Measurements from ENCODE around the gene ANKRD13B. TPM values are rescaled to one million over a fixed set of nuclear protein-coding genes. Genes with fewer than 3 reads are reported as not detected.

The ANKRD13B gene
- total RNA-seq, 1 experiment from 2014 or later = 10.4 TPM

DNA sequence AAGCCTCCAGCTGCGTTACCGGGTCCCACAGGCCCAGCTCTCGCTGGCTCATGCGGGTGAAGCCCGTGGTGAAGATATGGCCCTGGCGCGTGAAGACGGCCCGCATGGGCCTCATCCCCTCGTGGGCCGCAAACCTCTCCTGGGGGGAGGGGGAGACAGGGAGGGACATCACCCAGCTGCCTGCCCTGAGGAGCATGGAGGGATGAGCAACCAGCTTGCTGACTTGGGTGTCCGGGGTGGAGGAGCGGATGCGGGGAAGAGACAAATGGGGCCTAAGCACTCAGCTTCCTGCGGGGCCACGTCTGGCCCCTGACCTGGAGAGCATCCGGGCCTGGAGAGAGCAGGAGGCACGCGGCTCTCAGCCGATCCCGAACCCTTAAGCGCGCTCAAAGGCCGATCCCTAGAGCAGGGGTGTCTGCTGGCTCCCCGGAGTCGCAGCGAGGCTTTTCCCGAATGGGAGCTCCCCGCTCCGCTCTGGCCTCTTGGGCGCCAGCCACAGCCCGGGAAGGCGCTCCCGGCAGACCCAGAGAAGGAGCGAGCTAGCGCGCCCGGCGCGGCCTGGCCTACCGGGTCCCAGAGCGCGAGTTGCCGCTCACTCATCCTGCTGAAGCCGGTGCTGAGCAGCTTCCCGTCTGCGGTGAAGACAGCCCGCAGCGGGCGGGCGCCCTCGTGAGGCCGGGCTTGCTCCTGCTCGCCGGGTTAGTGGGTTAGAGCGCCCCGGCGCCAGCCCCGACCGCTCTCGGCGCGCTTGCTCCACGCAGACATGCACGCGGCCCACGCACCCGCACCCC lies 24.7 kb downstream of the ANKRD13B start:
- CTCF ChIA-PET = interaction anchor here (0.6 to 5.2 kb wide), 37 partner anchors 8 to 887 kb away, joined by 3 to 69 read pairs (median 5); partner anchors contain the start of genes ABHD15, ANKRD13B and TP53I13
- TF ChIP-seq, protein P1, sequence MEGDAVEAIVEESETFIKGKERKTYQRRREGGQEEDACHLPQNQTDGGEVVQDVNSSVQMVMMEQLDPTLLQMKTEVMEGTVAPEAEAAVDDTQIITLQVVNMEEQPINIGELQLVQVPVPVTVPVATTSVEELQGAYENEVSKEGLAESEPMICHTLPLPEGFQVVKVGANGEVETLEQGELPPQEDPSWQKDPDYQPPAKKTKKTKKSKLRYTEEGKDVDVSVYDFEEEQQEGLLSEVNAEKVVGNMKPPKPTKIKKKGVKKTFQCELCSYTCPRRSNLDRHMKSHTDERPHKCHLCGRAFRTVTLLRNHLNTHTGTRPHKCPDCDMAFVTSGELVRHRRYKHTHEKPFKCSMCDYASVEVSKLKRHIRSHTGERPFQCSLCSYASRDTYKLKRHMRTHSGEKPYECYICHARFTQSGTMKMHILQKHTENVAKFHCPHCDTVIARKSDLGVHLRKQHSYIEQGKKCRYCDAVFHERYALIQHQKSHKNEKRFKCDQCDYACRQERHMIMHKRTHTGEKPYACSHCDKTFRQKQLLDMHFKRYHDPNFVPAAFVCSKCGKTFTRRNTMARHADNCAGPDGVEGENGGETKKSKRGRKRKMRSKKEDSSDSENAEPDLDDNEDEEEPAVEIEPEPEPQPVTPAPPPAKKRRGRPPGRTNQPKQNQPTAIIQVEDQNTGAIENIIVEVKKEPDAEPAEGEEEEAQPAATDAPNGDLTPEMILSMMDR (IDR thresholded peaks at IDR 0.05; ENCODE audit: insufficient read depth in 1 of 2, low read depth in 1 of 2, low read length in 1 of 2, severe bottlenecking in 1 of 2, unreplicated experiment in 1 of 2) = peak; percentile 75 to 93
- POLR2A ChIA-PET = interaction anchor here (1.7 kb wide), 1 partner anchor 24 kb away, joined by 6 read pairs; no protein-coding TSS in a partner anchor
- Histone ChIP-seq H3K9me3 (no peaks in the 10 kb centered on the region), H3K36me3 (ENCODE audit: control insufficient read depth, insufficient read depth, low read length) (no peaks in the 10 kb centered on the region), H3K4me3 (ENCODE audit: low read depth, low read length) (peak overlapping the region; percentile 42), H3K4me1 (peaks cover 23% of the 10 kb centered on the region), H3K27me3 (replicated peaks; ENCODE audit: control insufficient read depth, insufficient read depth, low read length) (peaks cover 8% of the 10 kb centered on the region)
- DNase-seq = peak; percentile 81 to 89
- Mint-ChIP-seq H3K4me1 (ENCODE audit: low read depth, unreplicated experiment) (peaks cover 9% of the 10 kb centered on the region), H3K9me3 (ENCODE audit: unreplicated experiment) (no peaks in the 10 kb centered on the region), H3K4me3 (ENCODE audit: unreplicated experiment) (peak overlapping the region; percentile 87), H3K27me3 (ENCODE audit: insufficient read depth, unreplicated experiment) (peaks cover 5% of the 10 kb centered on the region), H3K27ac (ENCODE audit: unreplicated experiment) (peak overlapping the region; percentile 19), H3K36me3 (ENCODE audit: insufficient read depth, unreplicated experiment) (peaks cover 6% of the 10 kb centered on the region)
- intact Hi-C loops (cut with micrococcal nuclease; ENCODE audit: unreplicated experiment) = loop anchor here (2.0 to 5.0 kb wide), 2 partner anchors 37 to 160 kb away; no protein-coding TSS in a partner anchor
- no TSS peak for BruUV-seq (replicated peaks)

DNA sequence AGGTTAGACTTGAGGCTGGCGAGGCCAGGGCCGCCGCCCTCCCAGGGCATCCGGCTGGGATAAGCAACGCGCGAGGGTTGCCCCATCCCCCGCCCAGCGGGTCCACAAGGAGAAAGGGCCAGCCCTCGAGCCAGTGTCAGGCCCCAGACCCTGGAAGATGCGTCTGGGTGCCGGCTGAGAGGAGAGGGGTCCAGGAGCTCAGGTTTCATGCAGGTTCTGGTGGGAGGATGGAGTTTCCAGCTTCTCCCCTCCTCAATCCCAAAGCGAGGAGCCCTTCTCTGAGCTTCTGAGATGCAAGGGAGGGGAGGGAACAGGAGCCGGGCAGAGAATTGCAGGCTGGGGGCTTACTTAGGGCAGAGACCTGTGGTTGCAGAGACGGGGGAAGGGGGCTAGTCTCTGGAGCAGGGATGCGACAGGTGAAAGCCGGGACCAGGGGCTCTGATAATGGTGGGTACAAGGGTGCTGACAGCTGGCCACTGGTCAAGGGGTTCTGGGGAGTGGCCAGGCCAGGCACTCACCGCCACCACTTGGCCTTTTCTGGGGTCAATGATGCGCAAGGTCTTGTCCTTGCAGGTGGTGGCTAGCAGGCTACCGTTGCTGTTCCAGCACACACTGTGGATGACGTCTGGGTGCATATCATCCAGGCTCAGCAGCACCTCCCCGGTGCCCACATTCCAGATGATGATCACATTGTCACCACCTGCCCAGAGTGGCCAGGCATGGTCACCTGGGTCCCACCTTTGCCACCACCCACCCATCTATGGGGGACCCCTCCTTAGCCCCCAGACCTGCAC lies 25.5 kb downstream of the ANKRD13B start:
- Mint-ChIP-seq H3K36me3 (ENCODE audit: insufficient read depth, unreplicated experiment) (peaks cover 6% of the 10 kb centered on the region), H3K9me3 (ENCODE audit: unreplicated experiment) (no peaks in the 10 kb centered on the region), H3K27ac (ENCODE audit: unreplicated experiment) (no peak overlapping the region), H3K4me1 (ENCODE audit: low read depth, unreplicated experiment) (peaks cover 15% of the 10 kb centered on the region), H3K27me3 (ENCODE audit: insufficient read depth, unreplicated experiment) (peaks cover 5% of the 10 kb centered on the region), H3K4me3 (ENCODE audit: unreplicated experiment) (peak overlapping the region; percentile 87)
- no peaks in the 10 kb centered on the region for H3K36me3 ChIP-seq (ENCODE audit: control insufficient read depth, insufficient read depth, low read length)
- no TSS peak for BruUV-seq (replicated peaks)
- H3K27me3 ChIP-seq (replicated peaks; ENCODE audit: control insufficient read depth, insufficient read depth, low read length) = peaks cover 8% of the 10 kb centered on the region
- TF ChIP-seq, protein P1 (IDR thresholded peaks at IDR 0.05; ENCODE audit: insufficient read depth in 1 of 2, low read depth in 1 of 2, low read length in 1 of 2, severe bottlenecking in 1 of 2, unreplicated experiment in 1 of 2) = peak in 1 of 2 experiments; percentile 9
- no peak for DNase-seq
- ChIA-PET CTCF (interaction anchor here (0.8 to 5.2 kb wide), 22 partner anchors 7 to 495 kb away, joined by 3 to 69 read pairs (median 7); partner anchors contain the start of genes ABHD15, ANKRD13B and TP53I13), POLR2A (no interaction called here)
- no peaks in the 10 kb centered on the region for H3K9me3 ChIP-seq
- peaks cover 25% of the 10 kb centered on the region for H3K4me1 ChIP-seq
- H3K4me3 ChIP-seq (ENCODE audit: low read depth, low read length) = peak overlapping the region; percentile 42
- intact Hi-C loops (cut with micrococcal nuclease; ENCODE audit: unreplicated experiment) = loop anchor here (5.0 kb wide), 1 partner anchor 159 kb away; no protein-coding TSS in a partner anchor

DNA sequence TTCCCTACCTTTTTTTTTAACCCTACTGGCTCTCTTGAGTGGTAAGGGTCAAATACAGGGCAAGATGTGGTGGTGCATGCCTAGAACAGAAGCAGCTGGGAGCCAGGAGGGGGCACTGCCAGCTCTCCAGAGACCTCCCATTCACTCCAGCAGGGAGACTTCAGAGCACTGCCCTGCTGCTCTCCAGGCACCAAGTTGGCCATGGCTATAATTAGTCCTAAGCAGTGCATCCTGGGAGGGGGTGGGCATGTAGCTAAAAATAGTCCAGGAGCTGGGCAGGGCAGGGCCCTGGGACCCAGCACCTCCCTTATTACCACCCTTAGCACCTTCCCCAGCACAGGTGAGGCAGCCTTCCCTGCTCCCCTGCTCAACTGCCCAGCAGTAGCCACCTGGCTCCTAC lies 26.3 kb downstream of the ANKRD13B start:
- Histone ChIP-seq H3K36me3 (ENCODE audit: control insufficient read depth, insufficient read depth, low read length) (no peaks in the 10 kb centered on the region), H3K4me3 (ENCODE audit: low read depth, low read length) (no peak overlapping the region), H3K9me3 (no peaks in the 10 kb centered on the region), H3K4me1 (peaks cover 27% of the 10 kb centered on the region), H3K27me3 (replicated peaks; ENCODE audit: control insufficient read depth, insufficient read depth, low read length) (peaks cover 8% of the 10 kb centered on the region)
- no peak overlapping the region for H3K4me3 Mint-ChIP-seq (ENCODE audit: unreplicated experiment)
- peaks cover 6% of the 10 kb centered on the region for H3K36me3 Mint-ChIP-seq (ENCODE audit: insufficient read depth, unreplicated experiment)
- DNase-seq = no peak
- peaks cover 16% of the 10 kb centered on the region for H3K4me1 Mint-ChIP-seq (ENCODE audit: low read depth, unreplicated experiment)
- H3K27me3 Mint-ChIP-seq (ENCODE audit: insufficient read depth, unreplicated experiment) = peaks cover 5% of the 10 kb centered on the region
- H3K9me3 Mint-ChIP-seq (ENCODE audit: unreplicated experiment) = no peaks in the 10 kb centered on the region
- no peak overlapping the region for H3K27ac Mint-ChIP-seq (ENCODE audit: unreplicated experiment)
- POLR2A ChIA-PET = no interaction called here
- TF ChIP-seq, protein P1 (IDR thresholded peaks at IDR 0.05; ENCODE audit: insufficient read depth in 1 of 2, low read depth in 1 of 2, low read length in 1 of 2, severe bottlenecking in 1 of 2, unreplicated experiment in 1 of 2) = peak in 1 of 2 experiments; percentile 15
- intact Hi-C loops (cut with micrococcal nuclease; ENCODE audit: unreplicated experiment) = loop anchor here (5.0 kb wide), 1 partner anchor 158 kb away; no protein-coding TSS in a partner anchor
- BruUV-seq (replicated peaks) = no TSS peak
- CTCF ChIA-PET = interaction anchor here (5.2 kb wide), 1 partner anchor 27 kb away, joined by 69 read pairs; the partner anchor contains the start of gene ANKRD13B

Measured in Caco-2 (cell line).